Tongue (tissue), 2 donors: ENCODE measurements around the gene NOL9. TPM values are rescaled to one million over a fixed set of nuclear protein-coding genes. Genes with fewer than 3 reads are reported as not detected.

Source experiments
- DNase-seq: peaks from one replicate; pipeline ENCODE4 v3.0.0-alpha.2; 2015
- total RNA-seq: library from RNA; depleted of rRNA; stranded (reverse); fragments of >200 nt; gene quantifications from one replicate; pipeline ENCODE4 v1.2.3, GENCODE V29; 2014

NOL9 gene
- total RNA-seq, 1 donor from 2014 or later: 28.2 TPM

DNA sequence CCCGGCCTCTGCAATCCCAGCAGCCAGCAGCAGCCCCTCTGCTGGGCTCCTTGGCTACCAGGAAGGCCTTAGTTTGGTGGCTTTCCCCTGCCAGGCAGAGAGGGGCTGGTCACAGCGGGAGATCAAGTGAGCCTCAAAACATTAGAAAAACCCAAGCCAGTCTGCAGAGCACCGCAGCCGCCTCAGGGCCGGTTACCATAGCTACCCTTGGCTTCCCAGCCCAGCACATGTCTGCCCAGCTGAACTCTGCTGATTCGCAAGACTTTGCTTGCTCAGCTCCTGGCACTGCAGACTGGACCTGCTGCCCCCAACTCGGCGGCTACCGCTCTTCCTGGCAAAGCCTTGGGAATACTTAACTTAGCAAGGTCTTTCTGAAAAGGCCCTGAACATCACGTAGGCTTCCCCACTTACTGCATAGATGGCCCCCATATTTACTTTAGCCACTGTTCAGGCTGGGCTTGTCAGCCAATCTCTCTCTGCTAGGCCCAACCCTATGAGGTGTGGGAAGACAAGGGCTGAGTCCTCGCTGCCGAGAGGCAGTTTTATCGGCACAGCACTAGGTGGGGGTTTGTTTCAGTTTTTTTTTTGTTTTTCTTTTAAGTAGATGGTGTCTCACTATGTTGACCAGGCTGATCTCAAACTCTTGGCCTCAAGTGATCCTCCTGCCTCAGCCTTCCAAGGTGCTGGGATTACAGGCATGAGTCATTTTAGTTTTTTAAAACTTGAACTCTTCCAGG, 34.2 kb downstream of the NOL9 start:
- DNase-seq: peak; percentile 83

GRCh38 chr1:6519491-6519934, 34.8 kb downstream of the NOL9 start:
- peak; percentile 78 for DNase-seq

- no peak for DNase-seq
These were observed 36.9 kb downstream of the NOL9 start for GRCh38 chr1:6517435-6517851.

GRCh38 chr1:6515771-6516170, 38.5 kb downstream of the NOL9 start:
- no peak for DNase-seq

DNA sequence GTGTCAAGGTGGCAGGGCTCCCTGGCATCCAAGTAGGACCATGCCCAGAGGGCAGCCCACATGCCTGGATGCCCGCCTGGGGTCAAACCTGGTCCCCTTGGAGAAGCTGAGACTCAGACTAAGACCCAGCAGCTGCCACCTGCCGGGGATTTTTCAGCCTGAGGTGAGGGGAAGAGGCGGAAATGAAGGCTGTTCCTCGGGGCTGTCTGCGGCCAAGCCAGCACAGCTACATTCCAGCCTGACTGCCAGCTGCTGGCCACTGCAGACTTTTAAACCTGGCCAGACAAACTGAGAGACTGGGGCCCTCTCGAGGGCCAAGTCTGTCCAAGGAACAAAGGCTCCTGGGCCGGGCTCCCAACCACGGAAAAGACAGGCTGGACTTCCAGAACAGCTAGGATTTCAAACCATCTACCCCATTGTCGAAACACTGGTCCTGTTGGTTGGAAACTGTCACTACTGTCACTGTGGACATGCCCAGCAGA, 41.0 kb downstream of the NOL9 start:
- DNase-seq: no peak

DNA sequence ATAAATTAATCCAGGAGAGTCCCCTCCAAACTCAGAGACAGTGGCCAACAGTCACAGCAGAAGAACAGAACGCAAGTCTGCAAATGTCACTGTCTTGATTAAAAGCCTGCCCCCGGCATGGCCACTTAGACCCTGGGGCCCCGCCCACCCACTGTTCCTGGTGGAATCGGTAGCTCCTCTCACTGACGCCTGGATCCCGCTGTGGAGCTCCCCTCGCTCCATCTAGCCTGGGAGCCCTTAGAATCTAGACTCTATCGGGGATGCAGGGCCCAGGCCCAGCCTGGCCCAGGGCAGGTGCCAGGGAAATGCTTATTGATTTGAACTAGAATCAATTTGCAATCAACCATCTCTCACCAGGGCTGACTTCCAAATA, 41.4 kb downstream of the NOL9 start:
- DNase-seq: no peak

DNA sequence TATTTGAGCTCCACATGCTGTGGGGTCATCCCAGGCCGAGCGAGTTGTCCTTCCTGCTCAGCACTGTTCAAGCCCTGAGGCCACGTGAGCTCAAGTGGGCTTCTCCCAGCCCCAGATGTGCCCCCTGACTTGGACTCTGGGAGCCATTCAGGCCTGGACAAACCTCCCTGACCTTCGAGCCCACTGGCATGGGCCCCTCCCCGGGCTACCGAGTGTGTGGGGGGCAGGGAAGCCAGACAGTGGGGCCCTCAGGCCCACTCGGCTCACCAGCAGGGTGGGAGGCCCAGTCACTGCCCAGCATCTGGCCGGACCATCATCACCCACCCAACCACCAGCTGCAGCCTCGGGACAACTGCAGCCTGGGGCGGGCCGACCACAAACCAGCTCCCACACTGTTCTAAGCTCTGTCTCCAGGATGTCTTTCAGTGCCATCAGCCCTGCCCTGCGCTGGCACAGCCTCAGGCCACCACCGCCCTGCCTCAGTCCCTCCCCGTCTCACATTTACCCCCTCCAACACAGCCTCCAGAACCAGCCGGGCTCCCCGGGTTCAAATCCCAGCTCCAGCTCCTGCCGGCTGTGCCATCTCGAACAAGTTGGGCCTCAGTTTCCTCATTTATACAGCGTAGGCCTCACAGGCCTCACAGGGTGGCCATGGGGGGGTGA, 41.9 kb downstream of the NOL9 start:
- DNase-seq: peak; percentile 57

DNA sequence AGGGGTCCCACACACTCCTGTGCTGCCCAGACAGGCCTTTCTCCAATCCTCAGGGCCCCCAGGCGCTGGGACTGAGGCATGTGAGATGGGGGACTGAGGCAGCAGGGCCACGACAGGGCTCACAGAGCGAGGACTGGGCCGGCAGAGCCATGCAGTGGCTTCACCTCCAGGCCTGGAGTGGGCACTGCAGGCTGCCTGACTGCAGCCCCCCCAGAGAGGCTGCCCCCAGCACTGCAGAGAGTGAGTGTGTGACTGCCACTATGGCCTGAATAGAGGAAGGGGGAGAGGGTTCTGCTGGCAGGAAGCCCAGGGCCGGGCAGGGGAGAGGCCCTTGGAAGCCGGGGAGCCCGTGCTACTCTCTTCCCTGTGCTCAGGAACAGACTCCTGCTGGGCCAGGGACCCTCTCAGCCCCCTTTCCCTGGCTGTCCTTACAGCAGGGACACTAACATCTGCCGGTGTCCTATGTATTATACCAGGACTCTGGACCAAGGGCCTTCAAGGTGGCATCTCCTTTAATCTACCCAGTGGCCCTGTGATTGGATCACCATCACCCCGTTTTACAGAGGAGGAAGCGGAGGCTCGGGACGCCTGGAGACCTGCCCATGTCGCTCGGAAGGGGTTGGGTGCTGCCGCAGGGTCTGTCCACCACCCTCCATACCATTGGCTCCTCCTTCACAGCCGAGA, 42.6 kb downstream of the NOL9 start:
- no peak for DNase-seq

DNA sequence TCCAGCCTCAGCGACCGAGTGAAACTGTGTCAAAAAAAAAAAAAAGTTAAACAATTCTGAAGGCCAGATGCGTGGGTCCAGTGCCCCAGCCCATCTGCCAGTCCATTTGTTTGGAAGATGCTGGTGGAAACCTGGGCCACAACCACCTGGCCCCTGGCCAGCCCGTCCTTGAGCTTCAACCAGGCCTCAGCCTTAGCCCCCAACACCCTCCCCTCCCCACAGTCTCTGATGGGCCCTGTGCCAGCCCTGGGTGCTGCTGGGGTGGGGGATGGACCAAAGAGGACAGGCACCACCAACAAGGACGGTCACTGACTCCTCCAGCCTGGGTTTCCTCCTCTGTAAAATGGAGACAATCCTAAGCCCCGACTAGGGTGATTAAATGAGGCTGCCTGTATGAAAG, 43.3 kb downstream of the NOL9 start:
- no peak for DNase-seq

- DNase-seq: no peak
These were observed 43.8 kb downstream of the NOL9 start for GRCh38 chr1:6510493-6510892.

GRCh38 chr1:6509919-6510291, 44.4 kb downstream of the NOL9 start:
- DNase-seq: no peak

- DNase-seq: peak; percentile 60
These were observed 44.9 kb downstream of the NOL9 start for GRCh38 chr1:6509220-6509918.

DNA sequence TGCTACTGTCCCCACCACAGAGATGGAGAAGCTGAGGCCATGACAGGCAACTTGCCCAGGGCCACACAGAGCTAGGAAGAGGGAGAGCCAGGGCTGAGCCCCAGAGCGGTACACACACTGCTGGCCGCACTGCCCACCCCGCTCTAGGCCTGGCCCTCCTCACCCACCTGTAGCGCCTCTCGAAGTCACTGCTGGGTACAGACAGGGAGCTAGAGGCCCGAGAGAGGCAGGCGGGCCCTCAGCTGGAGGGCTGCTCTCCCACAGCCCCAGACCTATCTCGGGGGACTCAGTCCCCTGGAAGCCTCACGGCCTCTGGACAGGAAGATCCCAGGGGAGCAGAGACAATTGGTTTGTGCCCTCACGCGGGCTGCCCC, 45.5 kb downstream of the NOL9 start:
- DNase-seq: no peak

DNA sequence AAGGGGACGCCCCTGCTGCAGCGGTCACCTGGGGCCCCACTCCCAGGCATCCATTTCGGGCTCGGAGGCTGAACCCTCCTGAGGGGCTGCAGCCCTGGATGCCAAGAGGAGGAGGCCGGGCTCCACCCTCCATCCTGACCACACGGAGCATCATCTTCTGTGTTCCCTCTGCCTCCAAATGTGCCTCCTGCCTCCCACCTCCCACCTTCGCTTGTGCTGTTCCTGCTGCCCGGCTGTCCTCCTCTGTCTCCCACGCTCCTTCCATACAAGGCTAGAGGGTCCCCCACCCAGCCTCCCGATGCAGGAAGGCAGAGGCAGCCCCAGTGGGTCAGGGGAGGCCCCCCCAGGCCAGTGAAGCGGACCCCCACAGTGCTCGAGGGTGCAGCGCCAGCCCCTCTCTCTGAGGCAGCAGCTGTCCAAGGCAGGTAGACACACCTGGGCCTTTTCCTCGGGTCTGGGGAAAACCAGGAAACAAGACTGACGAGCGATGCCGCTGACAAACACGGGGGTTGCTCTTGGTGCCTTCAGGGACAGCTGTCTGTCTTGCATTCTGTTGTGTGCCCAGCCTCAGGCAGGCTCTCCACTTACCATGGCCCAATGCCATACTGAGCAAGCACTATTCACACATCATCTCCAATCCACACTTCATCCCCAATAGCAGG, 46.0 kb downstream of the NOL9 start:
- DNase-seq: no peak

- DNase-seq: no peak
These were observed 46.8 kb downstream of the NOL9 start for GRCh38 chr1:6507461-6507911.

DNA sequence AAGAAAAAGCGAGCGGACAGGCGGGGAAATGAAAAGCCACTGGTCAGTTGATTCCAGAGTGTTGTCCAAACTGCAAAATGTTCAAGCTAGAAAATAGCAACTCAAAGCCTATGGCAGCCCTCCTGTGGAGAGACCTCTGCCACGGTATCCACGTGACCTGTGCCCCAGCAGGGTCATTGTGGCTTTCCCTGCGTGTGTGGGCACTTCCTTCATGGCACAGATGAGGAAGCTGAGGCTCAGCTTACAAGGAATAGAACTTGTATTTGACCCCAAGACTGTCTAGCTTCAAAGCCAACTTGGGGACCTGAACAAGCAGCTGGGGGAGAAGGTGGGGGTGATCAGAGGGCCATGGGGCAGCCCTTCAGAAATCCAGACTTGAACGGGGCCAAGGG, 47.3 kb downstream of the NOL9 start:
- DNase-seq: no peak

DNA sequence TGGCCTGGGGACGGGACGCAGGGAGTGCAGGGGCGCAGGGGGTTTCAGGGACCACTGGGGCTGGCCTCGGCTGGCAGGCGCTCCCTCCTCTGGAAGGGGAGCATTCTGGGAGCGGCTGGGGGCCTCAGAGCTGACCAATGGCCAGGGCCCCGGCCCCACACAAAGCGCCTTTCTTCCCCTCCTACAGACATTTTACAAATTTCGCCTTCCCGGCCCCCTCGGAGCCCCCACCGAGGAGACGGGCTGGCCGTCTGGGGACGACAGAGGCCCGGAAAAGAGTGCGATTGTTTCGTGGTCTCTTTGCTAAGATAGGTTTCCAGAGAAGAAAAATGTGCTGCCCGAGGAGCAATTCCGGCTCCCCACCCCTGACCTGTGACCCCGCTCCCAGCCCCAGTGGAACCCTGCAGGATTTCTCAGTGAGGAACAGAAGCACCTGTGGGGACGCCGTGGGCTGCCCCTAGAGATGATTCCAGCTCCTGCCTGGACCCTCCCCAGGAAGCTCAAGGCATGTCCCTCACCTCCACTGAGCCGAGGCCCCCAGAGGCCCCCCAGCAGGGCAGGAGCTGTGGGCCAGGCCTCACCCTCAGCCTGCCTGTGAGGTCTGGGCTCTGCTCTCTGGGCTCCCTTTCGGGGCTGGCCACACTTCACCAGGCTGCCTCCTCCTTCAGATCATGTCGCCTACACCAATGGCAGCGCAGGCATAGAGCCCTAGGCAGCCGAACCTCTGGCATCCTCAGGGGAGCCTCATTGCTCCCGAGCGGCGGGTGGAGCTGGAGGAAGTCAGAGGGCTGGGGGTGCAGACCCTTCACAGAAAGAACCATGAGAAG, 47.9 kb downstream of the NOL9 start:
- no peak for DNase-seq

DNA sequence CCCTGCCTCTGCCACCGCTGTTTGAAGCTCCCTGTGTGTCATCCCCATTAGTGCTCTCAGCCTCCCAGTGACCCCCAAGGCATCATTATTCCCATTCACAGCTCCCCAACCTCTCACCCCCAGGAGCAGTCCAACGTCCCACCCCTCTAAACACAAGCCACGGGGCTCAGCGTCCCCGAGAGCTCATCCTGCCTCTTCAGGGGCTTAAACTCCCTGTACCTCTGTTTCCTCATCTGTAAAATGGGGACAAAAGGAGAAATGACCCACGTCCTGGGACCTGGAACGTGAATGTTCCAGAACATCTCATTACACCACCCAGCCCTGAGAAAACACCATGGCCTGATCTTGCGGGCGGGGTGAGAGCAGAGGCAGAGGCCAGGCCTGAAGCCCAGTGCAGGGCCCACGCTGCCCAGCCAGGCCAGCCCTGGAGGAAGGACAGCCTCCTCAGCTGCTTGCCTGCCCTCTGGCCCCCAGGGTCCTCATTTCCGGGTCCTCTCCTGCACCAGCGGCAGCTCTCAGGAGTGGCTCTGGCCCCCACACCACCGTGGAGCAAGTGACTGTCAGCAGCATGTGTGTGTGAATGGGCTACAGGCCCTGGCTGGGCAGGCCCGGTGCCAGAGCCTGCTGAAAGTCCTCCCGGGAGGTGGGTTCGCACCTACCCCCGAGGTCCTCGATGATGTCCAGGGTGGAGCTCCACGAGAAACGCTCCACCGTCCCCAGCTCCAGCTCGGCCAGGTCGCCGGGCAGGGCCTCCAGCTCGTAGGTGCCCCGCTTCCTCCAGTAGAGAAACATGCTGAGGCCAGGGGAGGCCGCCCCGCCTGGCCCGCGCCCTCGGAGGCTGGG, 48.7 kb downstream of the NOL9 start:
- DNase-seq: no peak

DNA sequence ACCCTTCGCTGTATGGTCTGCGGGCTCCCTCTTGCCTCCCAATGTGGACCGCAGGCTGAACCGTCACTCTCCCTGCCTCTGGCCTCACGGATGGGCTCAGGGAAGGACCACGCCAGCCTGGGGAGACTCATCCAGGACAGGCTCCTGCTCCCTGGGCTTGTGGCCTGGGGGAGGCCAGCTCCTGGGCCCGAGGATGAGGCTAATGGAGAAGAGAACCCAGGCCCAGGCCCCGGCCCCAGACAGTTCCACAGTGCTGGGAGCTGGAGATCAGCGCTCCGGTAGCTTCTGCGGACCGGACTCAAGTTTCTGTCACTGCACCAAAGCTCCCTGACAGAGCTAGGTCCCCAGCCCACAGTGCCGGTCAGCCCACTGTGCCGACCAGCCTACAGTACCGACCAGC, 49.4 kb downstream of the NOL9 start:
- no peak for DNase-seq

GRCh38 chr1:6503884-6504602, 50.3 kb downstream of the NOL9 start:
- no peak for DNase-seq
